ENCODE data around the gene TFPI.
"Not testable (repeated sequence)": the region's sequence is repeated elsewhere in the genome, so short reads cannot be mapped to it uniquely, and the experiment has no call there.

Gene TFPI

GRCh38 chr2:187554011-187554703, at the start of gene TFPI:
TFPI (minus strand) TSS chr2:187554435; CDS start chr2:187503768, 50,667 bp downstream.
- in situ Hi-C loops (cut with MboI; ENCODE audit: low sequenced_read_pairs): no loop called here

- in situ Hi-C loops (cut with MboI; ENCODE audit: low sequenced_read_pairs): no loop called here
Observed at GRCh38 chr2:187594801-187595200, 40.6 kb upstream of the TFPI start.

DNA sequence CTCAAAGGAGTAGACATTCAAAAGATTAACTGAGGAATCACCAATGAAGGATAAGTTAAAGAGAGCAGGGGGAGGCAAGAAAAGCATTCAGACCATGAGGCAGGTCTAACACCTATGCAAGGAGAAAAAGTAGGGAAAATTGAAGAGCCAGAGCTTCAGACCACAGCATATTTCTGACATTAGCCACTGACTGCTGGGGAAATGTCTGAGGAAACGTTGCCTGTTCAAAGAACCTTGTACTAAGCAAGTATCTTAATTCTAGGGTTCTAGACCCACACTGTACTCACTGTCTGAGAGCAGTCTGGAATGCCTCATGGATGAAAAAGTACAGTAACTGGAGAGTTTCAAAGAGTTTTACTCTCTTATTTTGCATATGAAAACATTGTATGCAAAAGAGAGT, 39.5 kb upstream of the TFPI start:
- in situ Hi-C loops (cut with MboI; ENCODE audit: low sequenced_read_pairs): no loop called here

GRCh38 chr2:187593098-187593497, 38.9 kb upstream of the TFPI start:
- in situ Hi-C loops (cut with MboI; ENCODE audit: low sequenced_read_pairs): no loop called here

DNA sequence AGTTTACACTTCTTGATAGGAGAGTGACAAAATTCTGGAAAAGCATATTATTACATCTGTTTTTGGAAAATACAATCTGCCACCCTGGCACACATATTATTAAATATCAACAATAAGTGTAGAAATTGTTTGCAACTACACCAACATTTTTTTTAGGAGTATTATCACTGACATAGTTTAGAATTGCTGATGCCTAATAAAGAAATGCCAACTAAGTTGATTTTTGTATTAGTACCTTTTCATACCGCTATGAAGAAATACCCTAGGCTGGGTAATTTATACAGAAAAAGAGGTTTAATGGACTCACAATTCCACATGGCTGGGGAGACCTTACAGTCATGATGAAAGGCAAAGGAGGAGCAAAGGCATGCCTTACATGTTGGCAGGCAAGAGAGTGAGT, 35.9 kb upstream of the TFPI start:
- in situ Hi-C loops (cut with MboI; ENCODE audit: low sequenced_read_pairs): no loop called here

DNA sequence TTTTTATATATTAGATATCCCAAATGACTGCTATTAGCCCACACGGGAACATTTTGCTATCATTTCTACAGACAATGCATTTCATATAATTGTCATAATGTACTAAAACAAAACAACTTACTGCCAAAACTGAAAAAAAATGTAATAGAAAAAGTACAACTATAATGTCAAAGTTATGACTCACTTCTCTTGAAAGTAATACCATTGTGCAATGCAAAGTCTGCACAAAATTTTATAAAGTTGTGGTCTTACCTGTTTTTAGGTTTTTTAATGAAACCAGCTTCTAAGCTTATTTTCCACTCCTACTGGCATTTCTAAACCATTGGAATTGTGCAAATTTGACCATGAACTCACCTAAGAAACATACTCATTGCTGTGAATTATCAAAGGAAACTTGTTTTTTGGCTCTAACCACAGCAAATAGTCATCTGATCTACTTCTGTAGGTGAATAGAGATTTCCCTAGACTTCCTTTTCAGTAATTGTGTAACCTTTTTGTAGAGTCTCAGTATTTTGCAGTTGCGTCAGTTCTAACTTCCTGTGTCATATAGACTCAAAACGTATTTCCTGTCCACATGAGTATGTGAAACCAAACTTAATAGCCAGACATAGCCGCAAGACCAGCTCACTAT, 31.9 kb upstream of the TFPI start:
- in situ Hi-C loops (cut with MboI; ENCODE audit: low sequenced_read_pairs): no loop called here

- in situ Hi-C loops (cut with MboI; ENCODE audit: low sequenced_read_pairs): no loop called here
Observed at GRCh38 chr2:187581125-187581896, 27.1 kb upstream of the TFPI start.

GRCh38 chr2:187580462-187581124, 26.4 kb upstream of the TFPI start:
- in situ Hi-C loops (cut with MboI; ENCODE audit: low sequenced_read_pairs): no loop called here

DNA sequence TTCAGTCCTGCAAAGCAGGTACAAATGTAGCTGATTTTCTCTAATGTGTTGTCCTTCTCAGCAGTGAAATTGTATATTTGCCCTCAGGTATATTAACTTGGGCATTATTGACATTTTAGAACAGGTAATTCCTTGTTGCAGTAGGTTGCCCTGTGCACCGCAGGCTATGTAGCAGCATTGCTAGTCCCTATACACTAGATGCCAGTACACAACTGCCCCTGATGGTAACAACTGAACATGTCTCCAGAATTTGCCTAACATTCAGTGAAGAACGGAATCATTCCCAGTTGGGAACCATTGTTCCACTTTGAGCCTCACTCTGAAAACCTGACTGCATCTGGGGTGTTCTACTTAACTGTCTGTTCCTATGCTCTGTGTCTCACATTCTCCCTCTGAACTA, 23.1 kb upstream of the TFPI start:
- in situ Hi-C loops (cut with MboI; ENCODE audit: low sequenced_read_pairs): no loop called here

DNA sequence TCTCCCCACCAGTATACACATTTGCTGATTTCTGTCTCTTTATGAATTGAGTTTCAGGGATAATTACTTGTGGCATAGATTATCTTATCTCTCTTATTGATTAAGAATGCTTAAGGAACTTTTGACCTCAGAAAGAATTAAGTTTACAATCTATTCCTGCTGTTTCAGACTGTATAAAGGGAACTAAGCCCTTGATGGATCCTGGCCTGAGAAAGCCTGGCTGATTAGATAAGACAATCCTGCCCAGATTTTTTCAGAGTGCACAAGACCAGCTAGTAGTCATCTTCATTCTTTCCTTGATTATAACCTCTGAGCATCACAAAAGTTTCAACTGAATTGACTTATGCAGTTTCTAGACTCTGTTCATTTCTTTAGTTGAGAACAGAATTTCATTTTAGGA, 22.7 kb upstream of the TFPI start:
- in situ Hi-C loops (cut with MboI; ENCODE audit: low sequenced_read_pairs): no loop called here

DNA sequence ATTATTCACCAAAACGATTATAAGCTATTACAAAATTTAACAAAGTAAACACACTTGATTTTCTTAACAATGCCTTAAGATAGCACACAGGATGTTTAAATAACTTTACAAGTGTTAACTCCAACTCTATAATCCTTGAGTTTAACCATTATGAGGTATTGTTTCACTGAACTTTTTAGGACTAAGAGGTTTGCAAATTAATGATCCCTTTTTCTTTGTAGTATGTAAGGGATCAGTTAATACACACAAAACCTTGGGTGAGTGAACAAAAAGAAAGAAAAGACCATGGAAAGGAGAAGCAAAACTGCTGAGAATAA, 21.5 kb upstream of the TFPI start:
- in situ Hi-C loops (cut with MboI; ENCODE audit: low sequenced_read_pairs): no loop called here

GRCh38 chr2:187574969-187575750, 20.9 kb upstream of the TFPI start:
- in situ Hi-C loops (cut with MboI; ENCODE audit: low sequenced_read_pairs): no loop called here

GRCh38 chr2:187573722-187574121, 19.5 kb upstream of the TFPI start:
- in situ Hi-C loops (cut with MboI; ENCODE audit: low sequenced_read_pairs): no loop called here

GRCh38 chr2:187571996-187572395, 17.8 kb upstream of the TFPI start:
- in situ Hi-C loops (cut with MboI; ENCODE audit: low sequenced_read_pairs): not testable (repeated sequence)

- in situ Hi-C loops (cut with MboI; ENCODE audit: low sequenced_read_pairs): no loop called here
Observed at GRCh38 chr2:187569571-187569970, 15.3 kb upstream of the TFPI start.

- in situ Hi-C loops (cut with MboI; ENCODE audit: low sequenced_read_pairs): no loop called here
Observed at GRCh38 chr2:187569042-187569441, 14.8 kb upstream of the TFPI start.

- in situ Hi-C loops (cut with MboI; ENCODE audit: low sequenced_read_pairs): no loop called here
Observed at GRCh38 chr2:187567126-187567525, 12.9 kb upstream of the TFPI start.

GRCh38 chr2:187566712-187567111, 12.5 kb upstream of the TFPI start:
- in situ Hi-C loops (cut with MboI; ENCODE audit: low sequenced_read_pairs): no loop called here

- in situ Hi-C loops (cut with MboI; ENCODE audit: low sequenced_read_pairs): no loop called here
Observed at GRCh38 chr2:187566266-187566665, 12.0 kb upstream of the TFPI start.

DNA sequence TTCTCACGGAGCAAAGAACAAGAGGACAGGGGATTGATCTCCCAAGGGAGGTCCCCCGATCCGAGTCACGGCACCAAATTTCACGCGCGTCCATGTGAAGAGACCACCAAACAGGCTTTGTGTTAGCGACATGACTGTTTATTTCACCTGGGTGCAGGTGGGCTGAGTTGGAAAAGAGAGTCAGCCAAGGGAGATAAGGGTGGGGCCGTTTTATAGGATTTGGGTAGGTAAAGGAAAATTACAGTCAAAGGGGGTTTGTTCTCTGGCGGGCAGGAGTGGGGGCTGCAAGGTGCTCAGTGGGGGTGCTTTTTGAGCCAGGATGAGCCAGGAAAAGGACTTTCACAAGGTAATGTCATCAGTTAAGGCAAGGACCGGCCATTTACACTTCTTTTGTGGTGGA, 11.4 kb upstream of the TFPI start:
- in situ Hi-C loops (cut with MboI; ENCODE audit: low sequenced_read_pairs): not testable (repeated sequence)

- in situ Hi-C loops (cut with MboI; ENCODE audit: low sequenced_read_pairs): not testable (repeated sequence)
Observed at GRCh38 chr2:187556493-187556892, 2.3 kb upstream of the TFPI start.

Measured in HL-60/S4 treated with retinoic acid at 250 ng/mL for 4 days and 3 days (cell line).